Measurements from ENCODE around the gene GLT8D2.

- TF ChIP-seq ZFX (IDR thresholded peaks at IDR 0.05) (no peak), CTCF (conservative IDR thresholded peaks at IDR 0.05) (no peak)
Observed at GRCh38 chr12:104079024-104079423, 29.0 kb upstream of the GLT8D2 start.
